ENCODE results near the gene CYB561D1.

The CYB561D1 gene

GRCh38 chr1:109502364-109502851 is 8.5 kb downstream of the CYB561D1 start:
- no peak for DNase-seq

GRCh38 chr1:109503935-109504334 is 10.0 kb downstream of the CYB561D1 start:
- no peak for DNase-seq

- DNase-seq: no peak
These were observed 11.1 kb downstream of the CYB561D1 start for GRCh38 chr1:109504974-109505373.

GRCh38 chr1:109508001-109508872 is 14.3 kb downstream of the CYB561D1 start:
- no peak for DNase-seq

- DNase-seq: no peak
These were observed 14.9 kb downstream of the CYB561D1 start for GRCh38 chr1:109508873-109509175.

GRCh38 chr1:109509176-109510134 is 15.6 kb downstream of the CYB561D1 start, which contains the start of gene AMIGO1:
TSS of gene AMIGO1 (minus strand) at chr1:109509727. CDS start at chr1:109508912, 815 bp downstream.
- peak; percentile 69 for DNase-seq

- DNase-seq: no peak
These were observed 19.3 kb downstream of the CYB561D1 start for GRCh38 chr1:109513110-109513710.

- no peak for DNase-seq
These were observed 21.0 kb downstream of the CYB561D1 start for GRCh38 chr1:109514846-109515245.

- no peak for DNase-seq
These were observed 23.0 kb downstream of the CYB561D1 start for GRCh38 chr1:109516872-109517271.

- no peak for DNase-seq
These were observed 23.4 kb downstream of the CYB561D1 start for GRCh38 chr1:109517337-109517736.

- DNase-seq: no peak
These were observed 27.4 kb downstream of the CYB561D1 start for GRCh38 chr1:109521002-109521951.

GRCh38 chr1:109522026-109522425 is 28.1 kb downstream of the CYB561D1 start:
- no peak for DNase-seq

- no peak for DNase-seq
These were observed 29.8 kb downstream of the CYB561D1 start for GRCh38 chr1:109523706-109524105.

- DNase-seq: no peak
These were observed 33.4 kb downstream of the CYB561D1 start for GRCh38 chr1:109527098-109527811.

GRCh38 chr1:109527846-109528695 is 34.2 kb downstream of the CYB561D1 start:
- DNase-seq: no peak

- DNase-seq: no peak
These were observed 34.8 kb downstream of the CYB561D1 start for GRCh38 chr1:109528712-109529111.

GRCh38 chr1:109529881-109530456 is 36.1 kb downstream of the CYB561D1 start:
- DNase-seq: no peak

- DNase-seq: peak; percentile 69
These were observed 36.7 kb downstream of the CYB561D1 start for GRCh38 chr1:109530457-109531087.

- DNase-seq: no peak
These were observed 37.5 kb downstream of the CYB561D1 start for GRCh38 chr1:109531380-109531779.
